HepG2 (cell line): ENCODE data around the gene IBTK. TPM values are rescaled to one million over a fixed set of nuclear protein-coding genes. Genes with fewer than 3 reads are reported as not detected.
A peak's percentile ranks its signal among the peaks of the same experiment; 100 is the strongest.

Source experiments
- ADNP ChIP-seq: sonication (generic); formaldehyde crosslinking; IDR thresholded peaks from 2 replicates; pipeline ENCODE4 v1.4.0; 2020; ENCODE audit warnings: missing genetic modification reagents
- BCL6 ChIP-seq: IDR thresholded peaks from 2 replicates; pipeline ENCODE4 v1.6.1; 2016; ENCODE audit warnings: missing genetic modification reagents, missing compliant biosample characterization
- CHCHD3 ChIP-seq: sonication (generic); formaldehyde crosslinking; IDR thresholded peaks from 2 replicates; pipeline ENCODE4 v1.8.0; 2022; ENCODE audit warnings: mild to moderate bottlenecking, missing genetic modification reagents, moderate library complexity
- FOXK2 ChIP-seq: fragments of 450-650 bp; IDR thresholded peaks from 2 replicates; pipeline ENCODE4 v1.6.1; 2016
- LCORL ChIP-seq, 2 experiments: fragments of 450-650 bp in 1 of 2; sonication (generic) in 1 of 2; formaldehyde crosslinking in 1 of 2; IDR thresholded peaks; 2 replicates each; pipeline versions ENCODE4 v1.5.0 to v1.6.1; 2017 to 2020; ENCODE audit warnings: antibody characterized with exemption in 1 of 2, missing genetic modification reagents in 1 of 2
- MTA3 ChIP-seq: sonication (generic); formaldehyde crosslinking; IDR thresholded peaks from 2 replicates; pipeline ENCODE4 v1.4.0; 2020; ENCODE audit warnings: missing genetic modification reagents
- NR3C1 ChIP-seq: sonication (generic); formaldehyde crosslinking; IDR thresholded peaks from 2 replicates; pipeline ENCODE4 v1.4.0; 2020; ENCODE audit warnings: missing genetic modification reagents
- PTBP1 ChIP-seq: fragments of 200-400 bp; formaldehyde crosslinking; IDR thresholded peaks from 2 replicates; pipeline ENCODE4 v1.6.1; 2018; ENCODE audit warnings: low read length, low read depth; ENCODE audit not compliant: poor library complexity, severe bottlenecking
- SRF ChIP-seq: IDR thresholded peaks from 2 replicates; pipeline ENCODE4 v1.6.1; 2011; ENCODE audit warnings: mild to moderate bottlenecking, low read depth, low read length, moderate library complexity
- SRSF1 ChIP-seq: fragments of 200-400 bp; formaldehyde crosslinking; optimal IDR thresholded peaks from 2 replicates; pipeline ENCODE3; 2017; ENCODE audit warnings: mild to moderate bottlenecking, low read depth, low read length, moderate library complexity
- TCF7 ChIP-seq: sonication (generic); IDR thresholded peaks from 2 replicates; pipeline ENCODE4 v1.6.1; 2016; ENCODE audit warnings: antibody characterized with exemption, low read depth
- ZNF205 ChIP-seq: IDR thresholded peaks from 2 replicates; pipeline ENCODE4 v1.6.1; 2018; ENCODE audit warnings: missing biosample characterization, missing genetic modification reagents
- ZSCAN29 ChIP-seq: sonication (generic); formaldehyde crosslinking; conservative IDR thresholded peaks from 2 replicates; pipeline ENCODE4 v1.4.0; 2020; ENCODE audit warnings: mild to moderate bottlenecking, missing genetic modification reagents
- polyA plus RNA-seq, 8 experiments: library from polyadenylated mRNA; depleted of rRNA in 3 of 8; stranded (reverse) in 7 of 8; unstranded in 1 of 8; fragments of >200 nt; fragmentation: Illumina TruSeq in 4 of 8; extraction: Trizol in 4 of 8; gene quantifications; 2 replicates each; pipeline versions ENCODE4 v1.2.1 to v1.2.3, GENCODE V29; 2011 to 2016; ENCODE audit warnings: low read depth in 4 of 8, missing spikeins in 1 of 8, mixed read lengths in 1 of 8; ENCODE audit not compliant: insufficient read depth in 1 of 8
- total RNA-seq, 5 experiments: library from RNA; depleted of rRNA; stranded (reverse); fragments of >200 nt; fragmentation: Illumina TruSeq; extraction: Trizol; gene quantifications; 2 replicates each; pipeline ENCODE4 v1.2.3, GENCODE V29; 2016; ENCODE audit warnings: low read depth in 1 of 5
- TF ChIP-seq, protein P1 (sequence below): sonication (generic); formaldehyde crosslinking; IDR thresholded peaks from 2 replicates; pipeline ENCODE4 v1.5.0; 2020; ENCODE audit warnings: missing genetic modification reagents
- TF ChIP-seq, protein P2 (sequence below): sonication (generic); formaldehyde crosslinking; IDR thresholded peaks from 2 replicates; pipeline ENCODE4 v1.4.0; 2020; ENCODE audit warnings: missing genetic modification reagents
- TF ChIP-seq, protein P3 (sequence below): sonication (generic); formaldehyde crosslinking; IDR thresholded peaks from 2 replicates; pipeline ENCODE4 v1.9.0; 2021; ENCODE audit warnings: mild to moderate bottlenecking, missing genetic modification reagents
- TF ChIP-seq, protein P4 (sequence below): sonication (generic); formaldehyde crosslinking; IDR thresholded peaks from 2 replicates; pipeline ENCODE4 v1.9.0; 2021; ENCODE audit warnings: missing genetic modification reagents, borderline replicate concordance

Gene IBTK
- total and polyA plus RNA-seq, 2 of the 13 experiments (the other 11 are each of a cell fraction or from before 2014, with no cell fraction given): 23.8 to 60.0 TPM

DNA sequence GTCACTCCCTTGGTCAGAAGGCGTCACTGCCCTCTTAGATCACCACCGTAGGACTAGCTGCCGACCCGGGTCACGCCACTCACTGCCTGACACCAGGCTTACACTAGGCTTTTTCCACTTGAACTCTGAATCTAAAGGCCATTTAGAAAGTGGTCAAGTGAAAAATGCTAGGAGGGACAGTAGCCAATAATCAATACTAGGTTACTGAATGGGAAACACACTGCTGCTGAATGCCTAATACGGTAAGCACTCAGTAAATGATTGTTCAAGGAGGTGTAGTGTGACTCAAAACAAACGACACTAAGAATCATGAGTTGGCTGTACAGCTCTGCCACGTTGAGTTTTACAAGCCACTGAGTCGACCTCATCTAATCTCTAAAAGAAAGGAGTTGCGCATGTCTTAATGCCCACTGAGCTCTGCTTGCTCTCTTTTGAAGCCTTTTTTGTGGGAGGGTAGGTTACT is 760 bp upstream of the IBTK start (continued):
- peak; percentile 19; the same call in 1 of the 2 replicates for TF ChIP-seq ZNF205
- no peak for TF ChIP-seq SRSF1
- no peak for TF ChIP-seq TCF7
- peak; percentile 95 for TF ChIP-seq SRF
- TF ChIP-seq, protein P1, sequence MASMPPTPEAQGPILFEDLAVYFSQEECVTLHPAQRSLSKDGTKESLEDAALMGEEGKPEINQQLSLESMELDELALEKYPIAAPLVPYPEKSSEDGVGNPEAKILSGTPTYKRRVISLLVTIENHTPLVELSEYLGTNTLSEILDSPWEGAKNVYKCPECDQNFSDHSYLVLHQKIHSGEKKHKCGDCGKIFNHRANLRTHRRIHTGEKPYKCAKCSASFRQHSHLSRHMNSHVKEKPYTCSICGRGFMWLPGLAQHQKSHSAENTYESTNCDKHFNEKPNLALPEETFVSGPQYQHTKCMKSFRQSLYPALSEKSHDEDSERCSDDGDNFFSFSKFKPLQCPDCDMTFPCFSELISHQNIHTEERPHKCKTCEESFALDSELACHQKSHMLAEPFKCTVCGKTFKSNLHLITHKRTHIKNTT (CRISPR knock-in tag): no peak
- no peak for TF ChIP-seq ADNP
- 0 out of 2 replicates have a peak, but pooled peaks have one; percentile 6 for TF ChIP-seq ZSCAN29
- no peak for TF ChIP-seq MTA3 (CRISPR knock-in tag)
- no peak for TF ChIP-seq CHCHD3 (CRISPR knock-in tag)
- TF ChIP-seq PTBP1: no peak
- peak; percentile 16; the same call in 1 of the 2 replicates for TF ChIP-seq FOXK2
- TF ChIP-seq, protein P2, sequence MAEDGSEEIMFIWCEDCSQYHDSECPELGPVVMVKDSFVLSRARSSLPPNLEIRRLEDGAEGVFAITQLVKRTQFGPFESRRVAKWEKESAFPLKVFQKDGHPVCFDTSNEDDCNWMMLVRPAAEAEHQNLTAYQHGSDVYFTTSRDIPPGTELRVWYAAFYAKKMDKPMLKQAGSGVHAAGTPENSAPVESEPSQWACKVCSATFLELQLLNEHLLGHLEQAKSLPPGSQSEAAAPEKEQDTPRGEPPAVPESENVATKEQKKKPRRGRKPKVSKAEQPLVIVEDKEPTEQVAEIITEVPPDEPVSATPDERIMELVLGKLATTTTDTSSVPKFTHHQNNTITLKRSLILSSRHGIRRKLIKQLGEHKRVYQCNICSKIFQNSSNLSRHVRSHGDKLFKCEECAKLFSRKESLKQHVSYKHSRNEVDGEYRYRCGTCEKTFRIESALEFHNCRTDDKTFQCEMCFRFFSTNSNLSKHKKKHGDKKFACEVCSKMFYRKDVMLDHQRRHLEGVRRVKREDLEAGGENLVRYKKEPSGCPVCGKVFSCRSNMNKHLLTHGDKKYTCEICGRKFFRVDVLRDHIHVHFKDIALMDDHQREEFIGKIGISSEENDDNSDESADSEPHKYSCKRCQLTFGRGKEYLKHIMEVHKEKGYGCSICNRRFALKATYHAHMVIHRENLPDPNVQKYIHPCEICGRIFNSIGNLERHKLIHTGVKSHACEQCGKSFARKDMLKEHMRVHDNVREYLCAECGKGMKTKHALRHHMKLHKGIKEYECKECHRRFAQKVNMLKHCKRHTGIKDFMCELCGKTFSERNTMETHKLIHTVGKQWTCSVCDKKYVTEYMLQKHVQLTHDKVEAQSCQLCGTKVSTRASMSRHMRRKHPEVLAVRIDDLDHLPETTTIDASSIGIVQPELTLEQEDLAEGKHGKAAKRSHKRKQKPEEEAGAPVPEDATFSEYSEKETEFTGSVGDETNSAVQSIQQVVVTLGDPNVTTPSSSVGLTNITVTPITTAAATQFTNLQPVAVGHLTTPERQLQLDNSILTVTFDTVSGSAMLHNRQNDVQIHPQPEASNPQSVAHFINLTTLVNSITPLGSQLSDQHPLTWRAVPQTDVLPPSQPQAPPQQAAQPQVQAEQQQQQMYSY (CRISPR knock-in tag): 0 out of 2 replicates have a peak, but pooled peaks have one; percentile 4
- no peak for TF ChIP-seq LCORL (IDR thresholded peaks at IDR 0.05)
- no peak for TF ChIP-seq LCORL (CRISPR knock-in tag; IDR thresholded peaks at IDR 0.05)
- no peak for TF ChIP-seq NR3C1 (CRISPR knock-in tag)
- peak; percentile 52; the same call in 1 of the 2 replicates for TF ChIP-seq BCL6
- TF ChIP-seq, protein P3, sequence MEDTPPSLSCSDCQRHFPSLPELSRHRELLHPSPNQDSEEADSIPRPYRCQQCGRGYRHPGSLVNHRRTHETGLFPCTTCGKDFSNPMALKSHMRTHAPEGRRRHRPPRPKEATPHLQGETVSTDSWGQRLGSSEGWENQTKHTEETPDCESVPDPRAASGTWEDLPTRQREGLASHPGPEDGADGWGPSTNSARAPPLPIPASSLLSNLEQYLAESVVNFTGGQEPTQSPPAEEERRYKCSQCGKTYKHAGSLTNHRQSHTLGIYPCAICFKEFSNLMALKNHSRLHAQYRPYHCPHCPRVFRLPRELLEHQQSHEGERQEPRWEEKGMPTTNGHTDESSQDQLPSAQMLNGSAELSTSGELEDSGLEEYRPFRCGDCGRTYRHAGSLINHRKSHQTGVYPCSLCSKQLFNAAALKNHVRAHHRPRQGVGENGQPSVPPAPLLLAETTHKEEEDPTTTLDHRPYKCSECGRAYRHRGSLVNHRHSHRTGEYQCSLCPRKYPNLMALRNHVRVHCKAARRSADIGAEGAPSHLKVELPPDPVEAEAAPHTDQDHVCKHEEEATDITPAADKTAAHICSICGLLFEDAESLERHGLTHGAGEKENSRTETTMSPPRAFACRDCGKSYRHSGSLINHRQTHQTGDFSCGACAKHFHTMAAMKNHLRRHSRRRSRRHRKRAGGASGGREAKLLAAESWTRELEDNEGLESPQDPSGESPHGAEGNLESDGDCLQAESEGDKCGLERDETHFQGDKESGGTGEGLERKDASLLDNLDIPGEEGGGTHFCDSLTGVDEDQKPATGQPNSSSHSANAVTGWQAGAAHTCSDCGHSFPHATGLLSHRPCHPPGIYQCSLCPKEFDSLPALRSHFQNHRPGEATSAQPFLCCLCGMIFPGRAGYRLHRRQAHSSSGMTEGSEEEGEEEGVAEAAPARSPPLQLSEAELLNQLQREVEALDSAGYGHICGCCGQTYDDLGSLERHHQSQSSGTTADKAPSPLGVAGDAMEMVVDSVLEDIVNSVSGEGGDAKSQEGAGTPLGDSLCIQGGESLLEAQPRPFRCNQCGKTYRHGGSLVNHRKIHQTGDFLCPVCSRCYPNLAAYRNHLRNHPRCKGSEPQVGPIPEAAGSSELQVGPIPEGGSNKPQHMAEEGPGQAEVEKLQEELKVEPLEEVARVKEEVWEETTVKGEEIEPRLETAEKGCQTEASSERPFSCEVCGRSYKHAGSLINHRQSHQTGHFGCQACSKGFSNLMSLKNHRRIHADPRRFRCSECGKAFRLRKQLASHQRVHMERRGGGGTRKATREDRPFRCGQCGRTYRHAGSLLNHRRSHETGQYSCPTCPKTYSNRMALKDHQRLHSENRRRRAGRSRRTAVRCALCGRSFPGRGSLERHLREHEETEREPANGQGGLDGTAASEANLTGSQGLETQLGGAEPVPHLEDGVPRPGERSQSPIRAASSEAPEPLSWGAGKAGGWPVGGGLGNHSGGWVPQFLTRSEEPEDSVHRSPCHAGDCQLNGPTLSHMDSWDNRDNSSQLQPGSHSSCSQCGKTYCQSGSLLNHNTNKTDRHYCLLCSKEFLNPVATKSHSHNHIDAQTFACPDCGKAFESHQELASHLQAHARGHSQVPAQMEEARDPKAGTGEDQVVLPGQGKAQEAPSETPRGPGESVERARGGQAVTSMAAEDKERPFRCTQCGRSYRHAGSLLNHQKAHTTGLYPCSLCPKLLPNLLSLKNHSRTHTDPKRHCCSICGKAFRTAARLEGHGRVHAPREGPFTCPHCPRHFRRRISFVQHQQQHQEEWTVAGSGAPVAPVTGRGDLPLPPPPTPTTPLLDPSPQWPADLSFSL (CRISPR knock-in tag): no peak
- TF ChIP-seq, protein P4, sequence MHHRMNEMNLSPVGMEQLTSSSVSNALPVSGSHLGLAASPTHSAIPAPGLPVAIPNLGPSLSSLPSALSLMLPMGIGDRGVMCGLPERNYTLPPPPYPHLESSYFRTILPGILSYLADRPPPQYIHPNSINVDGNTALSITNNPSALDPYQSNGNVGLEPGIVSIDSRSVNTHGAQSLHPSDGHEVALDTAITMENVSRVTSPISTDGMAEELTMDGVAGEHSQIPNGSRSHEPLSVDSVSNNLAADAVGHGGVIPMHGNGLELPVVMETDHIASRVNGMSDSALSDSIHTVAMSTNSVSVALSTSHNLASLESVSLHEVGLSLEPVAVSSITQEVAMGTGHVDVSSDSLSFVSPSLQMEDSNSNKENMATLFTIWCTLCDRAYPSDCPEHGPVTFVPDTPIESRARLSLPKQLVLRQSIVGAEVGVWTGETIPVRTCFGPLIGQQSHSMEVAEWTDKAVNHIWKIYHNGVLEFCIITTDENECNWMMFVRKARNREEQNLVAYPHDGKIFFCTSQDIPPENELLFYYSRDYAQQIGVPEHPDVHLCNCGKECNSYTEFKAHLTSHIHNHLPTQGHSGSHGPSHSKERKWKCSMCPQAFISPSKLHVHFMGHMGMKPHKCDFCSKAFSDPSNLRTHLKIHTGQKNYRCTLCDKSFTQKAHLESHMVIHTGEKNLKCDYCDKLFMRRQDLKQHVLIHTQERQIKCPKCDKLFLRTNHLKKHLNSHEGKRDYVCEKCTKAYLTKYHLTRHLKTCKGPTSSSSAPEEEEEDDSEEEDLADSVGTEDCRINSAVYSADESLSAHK (CRISPR knock-in tag): no peak
